GM19043 (cell line): ENCODE measurements around the gene PLA2R1.

ENCODE experiments used
- ATAC-seq: cut with Tn5 transposase; IDR thresholded peaks from one replicate; pipeline ENCODE4 v1.9.1; 2021; ENCODE audit warnings: low read depth; ENCODE audit not compliant: unreplicated experiment

PLA2R1 gene

DNA sequence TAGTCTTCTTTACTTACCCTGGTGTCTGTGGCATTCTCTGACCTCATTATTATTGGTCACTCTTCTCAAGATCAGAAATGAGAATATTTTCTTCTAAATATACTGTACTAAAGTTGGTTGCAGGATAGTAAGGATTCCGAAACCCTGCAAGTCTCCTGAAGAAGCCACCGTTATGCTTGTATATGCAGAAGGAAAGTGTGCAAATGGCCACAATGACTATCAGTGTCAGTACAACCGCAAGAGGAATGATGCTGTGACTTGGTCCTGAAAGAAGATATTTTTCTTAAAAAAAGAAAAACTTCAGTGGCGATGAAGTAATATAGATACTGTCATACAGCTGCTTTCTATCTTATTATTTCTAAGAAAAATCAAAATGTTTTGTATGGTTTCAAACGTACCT lies 120.7 kb downstream of the PLA2R1 start:
- no peak for ATAC-seq

DNA sequence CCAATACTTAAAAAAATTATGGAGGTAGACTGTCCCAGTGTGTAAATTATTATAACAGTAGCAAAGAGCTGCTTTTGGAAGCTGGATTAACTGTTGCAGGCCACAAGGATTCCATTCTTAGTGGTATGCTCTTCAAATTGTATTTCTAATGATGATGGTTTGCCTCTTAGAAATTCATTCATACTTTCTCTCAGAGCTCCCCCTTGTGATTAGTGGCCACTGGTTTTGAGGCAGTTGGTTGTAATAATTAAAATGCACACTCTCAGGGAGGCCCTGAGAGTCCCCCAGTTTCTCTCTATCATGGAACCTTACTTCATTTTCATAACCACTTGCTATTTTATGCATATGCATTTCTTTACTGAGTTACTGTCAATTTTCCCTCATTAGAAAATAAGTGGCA lies 122.5 kb downstream of the PLA2R1 start:
- ATAC-seq: peak; percentile 73

DNA sequence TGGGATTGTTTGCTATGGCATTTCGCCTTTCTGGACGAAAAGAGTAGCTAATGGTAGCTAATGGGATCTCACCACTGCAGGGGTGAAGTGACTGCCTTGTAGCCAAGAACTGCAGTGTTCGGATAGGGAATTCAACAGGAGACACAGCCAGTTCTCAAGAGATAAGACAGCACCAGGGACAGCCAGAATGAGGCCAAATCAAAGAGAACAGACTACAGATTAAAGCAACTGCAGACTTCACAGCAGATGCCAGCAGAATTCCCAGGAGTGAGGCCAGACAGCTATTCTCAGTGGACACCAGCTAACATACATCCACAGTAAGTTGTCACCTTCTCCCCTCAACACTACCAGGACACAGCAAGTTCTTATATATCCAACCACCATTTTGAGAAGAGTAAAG lies 124.0 kb downstream of the PLA2R1 start:
- ATAC-seq: no peak

GRCh38 chr2:159936471-159936870 lies 125.9 kb downstream of the PLA2R1 start:
- ATAC-seq: no peak

- ATAC-seq: peak; percentile 90
These were observed 128.7 kb downstream of the PLA2R1 start for GRCh38 chr2:159933727-159934049.

DNA sequence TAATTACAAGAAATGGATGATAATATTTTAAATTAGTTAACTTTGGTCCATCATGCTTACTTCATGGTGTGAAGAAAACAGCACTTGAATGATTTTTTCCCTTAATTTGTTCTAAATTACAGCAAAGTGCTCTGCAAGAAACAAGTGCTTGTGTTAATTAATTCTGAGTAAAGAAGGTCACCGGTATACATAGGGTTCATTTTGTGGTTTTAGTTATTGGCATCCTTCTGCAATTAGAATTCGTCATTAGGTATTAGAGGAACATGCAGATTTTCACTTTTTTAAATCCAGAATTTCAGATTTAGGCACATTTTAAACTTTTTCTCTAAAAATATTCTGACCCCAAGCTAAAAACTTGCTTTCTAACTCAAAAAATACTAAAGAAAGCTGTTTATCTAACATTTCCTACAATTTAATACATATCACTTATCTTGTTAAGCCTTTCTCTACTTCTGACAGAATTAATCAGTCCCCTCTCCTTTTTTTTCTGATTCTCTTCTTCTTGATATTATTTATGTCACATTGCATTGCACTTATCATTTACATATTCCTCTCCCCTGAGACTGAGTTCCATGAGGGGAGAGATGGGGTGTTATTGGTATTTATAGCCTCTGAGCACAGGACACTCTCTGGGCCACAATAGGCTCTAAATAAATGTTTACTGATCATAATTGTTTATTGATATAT lies 129.2 kb downstream of the PLA2R1 start:
- peak; percentile 50 for ATAC-seq

- ATAC-seq: no peak
These were observed 135.7 kb downstream of the PLA2R1 start for GRCh38 chr2:159926695-159927094.

DNA sequence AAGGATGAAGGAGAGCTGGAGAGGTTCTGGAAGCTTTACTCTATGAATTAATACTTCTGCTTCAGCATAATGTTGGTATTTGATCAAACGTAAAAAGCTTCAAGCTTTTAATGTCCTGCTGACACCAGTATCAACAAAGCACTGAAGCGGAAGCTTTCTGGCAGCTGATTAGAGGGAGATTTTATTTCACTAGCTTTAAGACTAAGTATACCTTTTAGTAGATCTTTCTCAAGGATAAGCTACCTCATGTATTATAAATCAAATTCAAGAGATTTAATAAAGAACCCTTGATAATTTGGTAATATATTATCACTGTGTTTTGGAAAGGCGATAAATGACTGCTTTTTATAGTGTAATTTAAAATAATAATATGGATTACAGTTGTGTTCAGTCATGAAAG lies 136.4 kb downstream of the PLA2R1 start:
- no peak for ATAC-seq

DNA sequence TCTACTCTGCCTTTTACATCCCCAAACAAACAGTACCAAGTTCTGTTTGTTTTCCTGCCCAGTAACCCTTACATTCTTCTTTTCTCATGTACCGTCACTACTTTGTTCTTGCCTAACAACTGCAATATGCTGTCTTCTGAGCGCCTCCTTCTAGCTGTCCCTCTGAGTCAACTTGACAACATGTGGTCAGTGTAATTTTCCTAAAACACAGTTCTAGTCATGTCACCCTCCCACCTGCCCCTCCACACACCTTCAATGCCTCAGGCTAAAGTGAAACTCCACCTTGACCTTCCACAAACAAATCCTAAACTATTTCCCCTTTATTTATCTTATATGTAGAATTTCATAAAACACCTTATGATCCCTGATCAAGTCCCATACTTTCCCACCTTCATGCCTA lies 139.9 kb downstream of the PLA2R1 start:
- peak; percentile 54 for ATAC-seq

DNA sequence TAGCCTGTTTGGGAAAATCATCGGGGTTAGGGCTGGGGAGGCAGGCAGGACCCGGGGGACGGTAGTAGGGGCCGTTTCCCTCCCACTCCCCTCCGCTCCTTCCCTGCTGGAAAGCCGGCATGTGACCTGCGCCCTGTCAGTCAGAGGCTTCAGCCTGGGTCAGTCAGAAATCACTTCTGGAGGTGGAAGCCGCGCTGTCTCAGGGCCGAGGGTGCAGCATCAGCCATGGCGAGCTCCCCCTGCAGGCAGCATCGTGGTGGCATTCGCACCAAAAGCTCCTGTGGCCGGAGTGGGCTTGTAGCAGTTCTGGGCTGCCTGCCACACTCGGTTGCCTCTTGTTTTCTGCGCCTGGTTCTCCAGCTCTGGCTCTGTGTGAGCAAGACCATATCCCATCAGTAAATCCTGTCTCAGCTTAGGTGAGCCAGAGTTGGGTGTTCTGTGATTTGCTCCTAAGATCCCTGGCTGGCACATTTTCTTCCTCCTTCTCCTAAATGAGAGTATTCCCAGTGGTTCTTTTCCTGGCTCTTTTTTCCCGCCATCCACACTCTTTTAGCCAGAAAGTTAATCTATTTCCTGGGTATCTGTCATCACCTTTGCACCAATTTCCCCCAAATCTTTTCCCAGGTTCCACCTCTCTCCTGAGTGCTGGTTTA lies 140.5 kb downstream of the PLA2R1 start:
- ATAC-seq: peak; percentile 92

- ATAC-seq: no peak
These were observed 145.9 kb downstream of the PLA2R1 start for GRCh38 chr2:159916511-159916910.

DNA sequence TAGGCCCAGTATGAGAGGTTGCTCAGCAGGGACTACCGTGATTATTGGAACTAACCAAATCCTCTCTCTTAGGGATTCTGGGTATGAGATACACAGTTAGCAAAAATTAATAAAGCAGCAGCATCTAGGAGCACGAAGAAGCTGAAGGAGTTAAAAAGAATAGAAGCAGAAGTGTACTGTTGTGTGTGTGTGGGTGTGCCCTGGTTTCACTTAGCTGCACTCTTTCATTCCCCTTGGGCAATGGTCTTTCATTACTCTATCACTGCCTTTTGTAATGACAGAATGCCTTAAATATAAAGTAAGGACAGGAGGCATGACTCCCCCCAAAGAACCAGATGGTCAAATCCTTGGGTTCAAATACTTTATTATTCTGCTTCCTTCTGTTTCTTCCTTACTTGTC lies 148.5 kb downstream of the PLA2R1 start:
- ATAC-seq: no peak

GRCh38 chr2:159912580-159912979 lies 149.8 kb downstream of the PLA2R1 start:
- ATAC-seq: peak; percentile 49

DNA sequence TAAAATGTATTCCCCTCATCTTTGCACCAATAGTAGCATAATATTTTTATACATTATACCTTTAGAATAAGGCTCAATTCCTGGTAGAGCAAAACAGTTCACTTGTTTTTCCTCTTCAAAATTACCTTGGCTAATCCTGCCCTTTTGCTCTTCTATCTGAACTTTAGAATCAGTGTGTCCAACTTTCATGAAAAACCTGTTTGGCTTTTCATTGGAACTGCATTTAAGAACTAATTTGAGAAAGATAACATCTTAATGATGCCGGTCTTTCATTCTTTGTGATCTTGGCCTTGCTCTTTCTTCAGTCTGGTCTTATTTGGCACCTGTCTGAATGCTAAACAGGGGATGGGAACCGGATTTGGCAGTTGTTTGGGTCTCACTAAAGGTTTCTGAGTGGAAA lies 151.5 kb downstream of the PLA2R1 start:
- no peak for ATAC-seq

- ATAC-seq: no peak
These were observed 153.8 kb downstream of the PLA2R1 start for GRCh38 chr2:159908623-159909022.

GRCh38 chr2:159907909-159908308 lies 154.5 kb downstream of the PLA2R1 start:
- no peak for ATAC-seq

DNA sequence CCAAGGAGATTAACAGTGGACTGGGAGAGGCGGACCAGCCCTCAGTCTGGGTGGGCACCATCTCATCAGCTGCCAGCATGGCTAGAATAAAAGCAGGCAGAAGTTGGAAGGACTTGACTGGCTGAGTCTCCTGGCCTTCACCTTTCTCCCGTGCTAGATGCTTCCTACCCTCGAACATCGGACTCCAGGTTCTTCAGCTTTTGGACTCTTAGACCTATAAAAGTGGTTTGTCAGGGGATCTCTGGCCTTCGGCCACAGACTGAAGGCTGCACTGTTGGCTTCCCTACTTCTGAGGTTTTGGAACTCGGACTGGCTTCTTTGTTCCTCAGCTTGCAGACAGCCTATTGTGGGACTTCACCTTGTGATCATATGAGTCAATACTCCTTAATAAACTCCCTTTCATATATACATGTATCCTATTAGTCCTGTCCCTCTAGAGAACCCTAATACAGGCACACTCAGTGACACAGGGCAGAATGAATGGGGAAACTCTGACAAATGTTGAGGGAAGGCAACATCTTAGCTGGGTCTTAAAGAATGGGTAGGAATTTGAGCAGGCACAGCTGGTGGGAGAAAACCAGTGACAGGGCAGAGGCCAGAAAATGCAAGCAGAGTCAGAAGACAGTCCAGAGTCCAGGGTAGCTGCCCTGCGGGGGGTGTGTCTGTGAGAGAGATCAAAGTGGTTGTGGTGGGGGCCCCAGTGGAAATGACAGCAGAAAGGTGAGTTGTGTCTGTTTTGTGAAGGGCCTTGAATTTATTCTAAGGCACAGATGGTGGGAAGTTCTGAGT lies 156.3 kb downstream of the PLA2R1 start:
- ATAC-seq: no peak

GRCh38 chr2:159904959-159905305 lies 157.5 kb downstream of the PLA2R1 start:
- ATAC-seq: peak; percentile 44

- peak; percentile 75 for ATAC-seq
These were observed 158.1 kb downstream of the PLA2R1 start, which contains the start of gene LY75 for GRCh38 chr2:159904127-159904958. Gene LY75 (minus strand): TSS chr2:159904756.

DNA sequence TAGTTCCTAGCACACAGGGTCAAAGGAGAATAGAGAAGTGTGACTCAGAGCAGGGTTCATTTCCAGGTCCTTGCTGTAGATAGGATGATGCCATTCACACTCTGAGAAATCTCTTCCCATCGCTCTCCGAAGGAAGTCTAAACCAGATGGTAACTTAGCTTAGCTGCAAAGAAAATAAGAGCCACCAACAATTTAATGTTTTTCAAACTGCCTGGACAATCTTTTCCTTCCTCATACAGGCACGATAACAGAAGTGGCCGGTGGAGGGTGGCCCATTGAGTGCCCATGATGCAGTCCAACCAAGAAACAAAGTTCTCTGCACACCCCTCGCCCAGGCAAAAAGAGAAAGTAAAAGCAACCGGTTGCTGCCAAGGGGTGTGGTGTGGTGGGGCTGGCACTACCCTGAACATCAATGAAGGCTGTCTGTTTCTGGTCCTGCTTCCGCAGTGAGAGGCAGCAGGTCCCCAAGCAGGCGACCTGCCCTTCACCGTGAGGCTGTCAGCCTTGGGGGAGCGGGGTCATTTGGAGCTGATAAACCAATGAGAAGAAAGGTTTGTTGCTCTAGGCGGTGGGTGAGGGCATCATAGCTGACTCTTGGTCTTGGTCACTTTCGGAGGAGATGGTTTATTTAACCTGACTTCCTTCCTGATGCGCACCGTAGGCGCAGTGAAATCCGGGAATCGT lies 158.8 kb downstream of the PLA2R1 start:
- ATAC-seq: peak; percentile 20
